ENCODE measurements around the gene GUCA2B.

GRCh38 chr1:42195841-42196240 lies 42.6 kb downstream of the GUCA2B start:
- TF ChIP-seq CTCF (IDR thresholded peaks at IDR 0.05), result no peak
- no peak for TF ChIP-seq POLR2A (IDR thresholded peaks at IDR 0.05)

Data from suprapubic skin (tissue), 3 donors.